HG03108 (cell line): ENCODE measurements around the gene RABL6.
"Not testable (repeated sequence)": the region's sequence is repeated elsewhere in the genome, so short reads cannot be mapped to it uniquely, and the experiment has no call there.

ENCODE experiments used
- ATAC-seq: cut with Tn5 transposase; IDR thresholded peaks from one replicate; pipeline ENCODE4 v1.9.1; 2021; ENCODE audit warnings: moderate library complexity; ENCODE audit not compliant: unreplicated experiment

Gene RABL6, protein sequence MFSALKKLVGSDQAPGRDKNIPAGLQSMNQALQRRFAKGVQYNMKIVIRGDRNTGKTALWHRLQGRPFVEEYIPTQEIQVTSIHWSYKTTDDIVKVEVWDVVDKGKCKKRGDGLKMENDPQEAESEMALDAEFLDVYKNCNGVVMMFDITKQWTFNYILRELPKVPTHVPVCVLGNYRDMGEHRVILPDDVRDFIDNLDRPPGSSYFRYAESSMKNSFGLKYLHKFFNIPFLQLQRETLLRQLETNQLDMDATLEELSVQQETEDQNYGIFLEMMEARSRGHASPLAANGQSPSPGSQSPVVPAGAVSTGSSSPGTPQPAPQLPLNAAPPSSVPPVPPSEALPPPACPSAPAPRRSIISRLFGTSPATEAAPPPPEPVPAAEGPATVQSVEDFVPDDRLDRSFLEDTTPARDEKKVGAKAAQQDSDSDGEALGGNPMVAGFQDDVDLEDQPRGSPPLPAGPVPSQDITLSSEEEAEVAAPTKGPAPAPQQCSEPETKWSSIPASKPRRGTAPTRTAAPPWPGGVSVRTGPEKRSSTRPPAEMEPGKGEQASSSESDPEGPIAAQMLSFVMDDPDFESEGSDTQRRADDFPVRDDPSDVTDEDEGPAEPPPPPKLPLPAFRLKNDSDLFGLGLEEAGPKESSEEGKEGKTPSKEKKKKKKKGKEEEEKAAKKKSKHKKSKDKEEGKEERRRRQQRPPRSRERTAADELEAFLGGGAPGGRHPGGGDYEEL

DNA sequence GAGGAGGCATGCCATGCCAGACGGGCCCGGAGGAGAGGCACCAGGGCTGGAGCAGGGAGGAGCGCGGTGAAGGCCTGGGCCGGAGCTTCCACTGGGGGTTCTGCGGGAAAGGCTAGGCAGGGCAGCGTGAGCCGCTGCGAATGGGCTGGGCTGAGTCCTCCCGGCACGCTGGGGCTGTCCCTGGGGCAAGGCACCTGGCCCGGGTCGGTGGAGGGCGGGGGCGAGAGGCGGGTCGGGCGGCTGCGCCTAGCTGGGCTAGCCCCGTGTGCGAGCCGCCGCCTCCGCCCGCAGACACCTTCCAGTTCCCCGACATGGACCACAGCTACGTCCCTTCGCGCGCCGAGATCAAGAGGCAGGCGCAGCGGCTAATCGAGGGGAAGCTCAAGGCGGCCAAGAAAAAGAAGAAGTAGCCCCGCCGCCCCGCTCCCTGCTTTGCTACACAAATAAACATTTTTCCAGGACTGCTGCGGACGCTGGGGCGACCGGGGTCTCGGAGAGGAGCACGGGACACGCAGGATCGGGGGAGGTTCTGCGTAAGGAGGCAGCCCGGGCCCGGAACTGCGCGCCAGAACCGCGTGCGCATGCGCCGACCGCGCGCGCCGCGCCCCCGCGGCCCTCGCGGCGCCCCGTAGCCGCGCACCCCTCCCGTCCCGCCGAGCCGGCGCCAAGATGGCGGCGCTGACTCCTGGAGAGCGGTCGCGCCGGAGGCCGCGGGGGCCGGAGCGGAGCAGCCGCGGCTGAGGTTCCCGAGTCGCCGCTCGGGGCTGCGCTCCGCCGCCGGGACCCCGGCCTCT is at the start of gene RABL6:
TSS of gene RABL6 (plus strand) at position 668 of the 794 bp plus-strand sequence. CDS start 249 bp downstream, outside the sequence.
- ATAC-seq = peak; percentile 54

DNA sequence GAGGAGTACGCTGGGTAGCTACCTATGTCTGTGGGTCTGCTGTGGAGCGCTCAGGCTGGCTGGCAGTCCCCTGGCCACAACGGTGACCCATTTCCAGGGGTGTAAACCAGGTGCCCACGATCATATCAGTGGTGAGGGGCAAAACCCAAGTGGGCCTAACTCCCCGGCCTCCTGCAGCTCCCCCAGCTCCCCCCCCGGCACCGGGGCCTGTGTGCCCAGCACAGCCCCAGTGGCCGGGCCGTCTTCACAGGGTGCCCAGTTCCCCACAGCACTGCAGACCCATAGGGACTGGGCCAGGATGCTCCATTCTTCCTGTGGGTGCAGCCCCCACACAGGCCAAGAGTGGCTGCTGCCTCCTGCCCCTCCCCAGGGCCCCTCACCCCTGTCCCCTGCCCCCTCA is 48.7 kb upstream of the RABL6 start:
- no peak for ATAC-seq

DNA sequence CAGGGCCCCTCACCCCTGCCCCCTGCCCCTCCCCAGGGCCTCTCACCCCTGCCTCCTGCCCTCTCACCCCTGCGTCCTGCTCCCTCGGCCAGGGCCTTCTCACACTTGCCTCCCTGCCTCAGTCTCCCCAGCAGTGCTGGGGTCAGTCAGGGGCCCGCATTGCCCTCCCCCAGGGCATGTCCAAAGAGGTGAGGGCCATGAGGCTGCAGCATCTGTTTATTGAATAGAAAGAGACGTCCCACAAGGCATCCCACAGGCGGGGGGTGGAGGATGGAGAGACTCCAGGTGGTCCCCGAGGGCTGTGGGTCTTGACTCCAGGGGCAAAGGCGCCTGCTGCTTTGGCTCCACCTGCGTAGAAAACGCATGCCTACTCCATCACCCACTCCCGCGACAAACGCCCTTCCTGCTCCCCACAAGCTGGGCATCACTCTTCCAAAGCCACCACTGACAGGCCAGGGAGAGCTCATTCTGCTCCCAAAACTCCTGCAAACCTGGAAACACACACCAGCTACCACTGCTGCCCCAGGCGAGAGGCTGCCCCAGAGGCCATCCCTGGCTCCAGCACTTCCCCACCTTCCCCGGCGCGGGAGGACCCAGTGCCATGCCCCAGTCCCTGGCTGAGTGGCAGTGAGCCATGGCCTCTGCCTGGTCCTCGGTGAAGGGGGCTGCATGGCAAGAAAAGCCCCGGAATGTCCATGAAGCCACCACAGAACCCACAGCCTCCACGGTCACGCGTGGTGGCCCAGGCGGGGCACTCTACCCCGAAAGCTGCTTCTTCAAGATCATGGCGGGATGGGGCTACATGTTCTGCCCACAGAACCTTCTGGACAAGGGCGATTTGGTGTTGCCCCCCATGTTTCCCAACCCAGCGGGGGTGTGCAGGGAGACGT is 48.1 kb upstream of the RABL6 start:
- ATAC-seq = no peak

DNA sequence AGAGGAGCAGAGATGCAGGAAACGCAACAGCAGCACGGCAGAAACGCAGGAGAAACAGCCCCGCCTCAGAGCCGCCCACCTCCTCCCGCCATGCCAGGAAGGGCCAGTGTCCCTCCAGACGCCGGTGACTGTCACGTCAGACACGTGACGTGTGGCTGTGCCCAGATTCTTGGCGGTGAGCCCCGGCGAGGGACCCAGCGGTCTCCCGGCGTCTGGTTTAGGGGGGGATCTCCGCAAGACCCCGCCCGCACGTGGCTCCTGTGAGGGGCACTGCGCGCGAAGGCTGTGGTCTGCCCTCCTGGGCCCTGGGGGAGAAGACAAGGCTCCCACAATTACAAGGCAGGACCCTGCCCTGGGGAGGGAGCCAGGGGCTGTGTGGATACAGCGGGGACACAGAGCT is 47.3 kb upstream of the RABL6 start:
- ATAC-seq = no peak

DNA sequence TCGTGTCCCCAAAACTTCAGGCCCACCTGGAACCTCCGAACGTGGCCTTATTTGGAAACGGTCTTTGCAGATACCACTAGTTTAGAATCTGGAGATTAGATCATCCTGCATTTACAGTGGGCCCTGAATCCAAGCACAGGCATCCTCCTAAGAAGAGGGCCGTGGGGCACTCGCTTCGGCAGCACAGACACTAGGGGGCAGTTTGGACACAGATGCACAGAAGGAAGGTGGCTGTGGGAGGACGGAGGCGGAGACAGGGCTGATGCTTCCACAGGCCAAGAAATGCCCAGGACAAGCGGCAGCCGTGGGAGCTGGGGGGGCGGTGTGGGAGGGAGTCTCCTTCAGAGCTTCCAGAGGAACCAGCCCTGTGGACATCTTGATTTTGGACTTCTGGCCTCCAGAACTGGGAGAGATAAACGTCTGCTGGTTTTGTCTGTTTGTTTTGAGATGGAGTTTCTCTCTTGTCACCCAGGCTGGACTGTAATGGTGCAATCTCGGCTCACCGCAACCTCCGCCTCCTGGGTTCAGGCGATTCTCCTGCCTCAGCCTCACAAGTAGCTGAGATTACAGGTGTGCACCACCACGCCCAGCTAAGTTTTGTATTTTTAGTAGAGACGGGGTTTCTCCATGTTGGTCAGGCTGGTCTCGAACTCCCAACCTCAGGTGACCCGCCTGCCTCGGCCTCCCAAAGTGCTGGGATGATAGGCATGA is 46.8 kb upstream of the RABL6 start:
- not testable (repeated sequence) for ATAC-seq

DNA sequence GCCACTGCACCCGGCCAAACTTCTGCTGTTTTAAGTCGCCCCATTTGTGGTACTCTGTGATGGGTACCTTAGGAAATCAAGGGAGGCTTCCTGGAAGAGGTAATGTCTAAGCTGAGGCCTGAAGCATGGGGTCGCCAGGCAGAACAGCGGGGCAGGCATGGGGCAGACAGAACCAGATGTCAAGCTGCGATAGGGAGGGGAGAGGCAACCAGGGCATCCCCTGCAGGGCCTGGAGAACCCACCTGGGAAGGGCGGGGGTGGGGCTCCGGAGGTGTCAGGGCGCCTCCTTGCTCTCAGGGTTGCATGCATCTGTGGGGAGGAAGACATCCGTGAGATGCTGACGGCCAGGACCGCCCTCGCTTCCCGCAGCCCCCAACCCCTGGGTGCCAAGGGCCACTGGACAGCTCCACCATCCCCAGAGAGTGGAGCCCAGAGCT is 46.2 kb upstream of the RABL6 start:
- no peak for ATAC-seq

DNA sequence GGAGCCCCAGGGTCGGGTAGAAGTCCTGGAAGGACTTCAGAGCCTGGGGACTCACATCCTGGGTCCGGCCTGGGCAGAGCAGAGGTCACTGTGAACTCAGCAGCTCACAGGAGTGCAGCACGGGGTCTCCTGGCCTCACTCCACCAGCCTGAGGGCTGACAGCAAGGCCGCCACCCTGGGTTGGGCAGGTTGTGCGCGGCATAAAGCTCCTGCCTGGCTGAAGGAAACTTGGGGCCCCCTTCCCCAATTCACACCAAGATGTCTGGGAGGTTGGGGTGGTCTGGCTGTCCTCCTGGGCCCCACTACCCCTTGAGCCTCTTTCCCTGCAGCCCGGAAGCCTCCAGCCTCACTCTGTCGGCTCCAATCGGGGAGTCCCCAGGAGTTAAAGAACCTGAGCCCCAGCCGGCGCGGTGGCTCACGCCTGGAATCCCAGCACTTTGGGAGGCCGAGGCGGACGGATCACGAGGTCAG is 45.5 kb upstream of the RABL6 start:
- no peak for ATAC-seq

DNA sequence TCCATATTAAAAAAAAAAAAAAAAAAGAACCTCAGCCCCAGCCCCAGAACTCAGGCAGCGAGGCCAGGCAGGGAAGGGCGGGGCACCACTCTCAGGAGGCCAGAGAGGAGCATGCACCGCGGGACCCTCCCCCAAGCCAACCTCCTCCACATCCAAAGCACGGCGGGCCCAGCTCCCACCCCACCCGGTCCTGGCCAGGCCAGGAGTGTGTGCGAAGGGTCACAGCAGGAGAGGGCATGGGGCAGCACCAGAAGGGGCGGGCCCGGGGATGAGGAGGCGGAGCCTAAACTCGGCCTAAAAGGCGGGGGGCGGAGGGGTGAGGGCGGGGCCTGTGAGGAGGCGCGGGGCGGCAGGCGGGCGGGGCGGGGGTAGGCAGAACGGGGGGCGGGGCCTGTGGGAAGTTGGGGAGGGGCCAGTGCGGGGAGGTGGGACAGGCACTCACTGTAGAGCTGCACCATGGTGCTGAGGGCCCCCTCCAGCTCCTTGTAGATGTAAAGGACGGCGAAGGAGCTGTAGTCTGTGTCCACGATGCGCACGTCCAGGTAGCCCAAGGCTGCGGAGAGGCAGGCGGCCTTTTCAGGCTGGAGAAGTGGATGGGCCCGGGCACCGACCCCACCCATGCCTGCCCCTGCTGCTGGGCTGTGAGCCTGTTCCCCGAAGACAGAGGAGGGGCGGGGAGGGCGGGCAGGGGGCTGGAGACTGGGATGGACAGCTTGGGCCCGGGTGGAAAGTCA is 44.7 kb upstream of the RABL6 start:
- no peak for ATAC-seq

DNA sequence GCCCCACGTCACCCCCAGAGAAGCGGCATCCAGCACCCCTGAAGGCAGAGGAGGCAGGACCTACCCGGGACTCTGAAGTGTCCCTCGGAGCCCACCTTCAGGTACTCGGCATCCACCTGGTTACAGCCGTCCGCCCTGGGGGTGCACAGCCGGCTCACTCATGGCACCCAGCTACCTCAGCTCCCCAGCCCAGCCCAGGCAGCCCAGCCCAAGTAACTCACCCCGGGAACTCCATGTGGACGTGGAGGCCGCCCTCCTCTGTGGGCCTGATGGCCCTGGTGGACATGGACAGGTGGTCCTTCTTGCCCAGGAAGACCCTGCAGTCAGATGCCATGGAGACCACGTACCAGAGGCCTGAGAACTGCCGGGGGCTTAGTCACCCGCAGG is 44.1 kb upstream of the RABL6 start:
- no peak for ATAC-seq

DNA sequence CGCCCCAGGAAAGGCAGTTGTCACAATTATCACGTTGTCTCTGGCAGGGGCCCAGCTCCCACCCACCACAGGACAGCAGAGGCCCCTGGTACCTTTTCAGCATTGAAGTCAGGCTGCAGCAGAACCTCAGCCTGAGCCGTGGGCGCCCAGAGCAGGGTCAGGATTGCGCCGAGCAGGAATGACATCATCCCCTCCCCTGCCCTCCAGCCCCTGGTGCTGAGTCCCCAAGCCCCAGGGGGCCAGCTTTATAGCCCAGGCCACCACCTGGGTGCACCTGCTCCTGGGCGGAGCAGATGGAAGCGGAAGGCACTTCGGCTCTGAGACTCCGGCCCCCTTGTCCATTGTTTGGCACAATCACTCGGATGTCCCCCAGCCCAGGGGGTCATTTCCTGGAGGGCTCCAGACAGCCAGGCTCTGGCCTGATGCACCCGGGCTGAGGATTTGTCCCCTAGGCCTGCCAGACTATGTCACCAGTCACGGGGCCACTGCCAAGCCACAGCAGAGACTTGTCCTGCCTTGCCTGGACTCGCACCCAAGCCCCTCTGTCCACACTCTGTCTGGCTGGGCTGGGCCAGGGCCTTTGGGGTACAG is 43.4 kb upstream of the RABL6 start, which contains the start of gene LCN15:
TSS of gene LCN15 (minus strand) at position 218 of the 591 bp plus-strand sequence. CDS start at position 188, 30 bp downstream.
- ATAC-seq = no peak

DNA sequence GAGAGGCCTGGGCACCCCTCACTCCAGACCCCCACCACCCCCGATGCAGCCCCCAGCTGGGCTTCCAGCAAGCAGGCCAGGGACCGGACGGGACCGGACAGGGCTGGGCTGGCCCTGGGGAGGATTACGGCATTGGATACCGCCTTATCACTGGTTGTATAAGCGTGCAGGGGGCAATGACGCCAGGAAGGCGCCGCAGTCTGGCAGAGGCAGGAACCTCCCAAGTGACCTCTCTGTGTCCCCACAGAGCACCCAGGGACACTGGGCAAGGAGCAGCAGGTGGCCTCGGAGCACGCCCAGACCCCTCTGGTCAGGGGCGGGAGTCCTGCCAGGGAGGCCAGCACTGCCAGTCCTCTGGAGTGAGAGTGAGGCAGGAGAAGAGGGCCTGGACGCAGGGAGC is 42.7 kb upstream of the RABL6 start:
- no peak for ATAC-seq

DNA sequence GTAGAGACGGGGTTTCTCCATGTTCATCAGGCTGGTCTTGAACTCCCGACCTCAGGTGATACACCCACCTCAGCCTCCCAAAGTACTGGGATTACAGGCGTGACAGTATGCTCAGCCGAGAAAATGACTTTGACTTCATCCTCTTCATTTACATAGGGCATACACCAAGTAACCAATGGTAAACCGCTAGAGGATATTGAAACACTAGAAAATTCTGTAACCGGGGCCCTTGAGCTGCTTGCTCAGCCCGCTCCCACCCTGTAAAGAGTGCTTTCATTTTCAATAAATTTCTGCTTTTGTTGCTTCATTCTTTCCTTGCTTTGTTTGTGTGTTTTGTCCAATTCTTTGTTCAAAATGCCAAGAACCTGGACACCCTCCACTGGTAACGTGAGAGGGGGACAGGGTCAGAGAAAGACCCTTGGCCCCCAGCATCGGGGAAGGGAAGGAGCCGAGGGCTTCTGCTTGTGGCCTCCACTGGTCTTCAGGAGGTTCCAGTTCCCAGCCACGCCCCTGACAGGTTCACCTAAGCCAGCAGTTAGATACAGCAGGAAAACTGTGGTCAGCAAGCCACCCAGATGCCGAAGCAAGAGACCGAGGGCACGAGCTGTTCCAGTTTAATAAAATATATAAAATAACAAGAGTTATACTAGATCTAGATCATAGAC is 41.9 kb upstream of the RABL6 start:
- ATAC-seq = peak; percentile 50

DNA sequence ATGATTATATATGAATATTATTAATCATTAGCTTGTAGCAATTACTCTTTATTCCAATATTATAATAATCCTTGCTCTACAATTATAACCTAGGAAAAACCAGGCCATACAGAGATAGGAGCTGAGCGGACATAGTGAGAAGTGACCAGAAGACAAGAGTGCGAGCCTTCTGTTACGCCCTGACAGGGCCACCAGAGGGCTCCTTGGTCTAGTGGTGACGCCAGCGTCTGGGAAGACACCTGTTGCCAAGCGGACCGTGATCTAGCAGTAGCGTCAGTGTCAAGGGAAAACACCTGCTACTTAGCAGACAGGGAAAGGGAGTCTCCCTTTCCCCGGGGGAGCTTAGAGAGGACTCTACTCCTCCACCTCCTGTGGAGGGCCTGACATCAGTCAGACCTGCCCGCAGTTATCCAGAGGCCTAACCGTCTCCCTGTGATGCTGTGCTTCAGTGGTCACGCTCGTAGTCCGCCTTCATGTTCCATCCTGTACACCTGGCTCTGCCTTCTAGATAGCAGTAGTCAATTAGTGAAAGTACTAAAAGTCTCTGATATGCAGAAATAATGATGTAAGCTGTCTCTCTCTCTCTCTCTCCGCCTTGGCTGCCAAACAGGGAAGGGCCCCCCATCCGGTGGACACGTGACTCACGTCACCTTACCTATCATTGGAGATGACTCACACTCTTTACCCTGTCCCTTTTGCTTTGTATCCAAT is 41.2 kb upstream of the RABL6 start:
- not testable (repeated sequence) for ATAC-seq

DNA sequence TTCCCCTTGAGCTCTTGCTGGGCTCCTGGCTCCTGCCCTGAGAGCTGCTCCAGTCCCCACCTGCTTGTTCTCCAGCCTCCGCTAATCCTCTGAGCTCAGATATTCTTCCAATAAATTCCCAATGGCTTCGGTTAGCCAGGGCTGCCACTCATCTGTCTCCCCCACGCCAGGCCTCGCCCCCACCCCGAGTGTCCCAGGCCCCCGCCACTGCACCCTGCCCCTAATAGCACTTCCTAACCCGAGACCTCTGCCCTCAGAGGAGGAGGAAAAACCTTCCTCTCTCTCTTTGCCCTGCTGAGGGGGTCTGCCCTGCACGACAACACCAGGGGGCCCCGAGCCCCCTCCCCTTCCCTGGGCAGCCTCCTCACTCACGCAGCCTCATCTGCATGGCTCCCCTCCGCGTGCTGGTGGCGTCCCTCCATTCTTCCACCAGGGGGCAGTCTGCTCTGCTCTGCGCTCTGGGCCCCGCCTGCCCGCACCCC is 38.0 kb upstream of the RABL6 start:
- no peak for ATAC-seq

DNA sequence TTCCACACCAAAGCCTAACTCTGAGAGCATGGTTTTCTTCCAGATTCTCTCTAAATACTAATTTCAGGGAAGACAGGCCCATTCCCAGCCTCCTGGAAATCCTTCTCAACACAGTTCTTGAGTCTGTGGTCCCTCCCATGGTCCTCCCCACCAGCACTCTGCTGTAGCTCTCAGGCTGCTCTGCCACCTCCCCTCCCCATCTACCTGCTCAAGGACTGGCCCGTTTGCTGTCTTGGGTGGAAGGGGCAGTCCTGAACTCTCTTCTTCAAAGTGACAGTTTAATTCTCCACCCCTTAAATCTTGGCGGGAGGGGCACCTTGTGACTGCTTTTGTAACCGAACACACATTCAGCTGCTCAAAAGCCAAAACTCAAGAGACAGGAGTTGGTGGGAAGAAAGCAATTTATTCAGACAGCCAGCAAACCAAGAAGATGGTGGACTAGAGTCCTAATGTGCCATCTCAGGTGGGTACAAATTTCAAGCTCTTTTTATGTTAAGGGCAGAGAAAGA is 35.8 kb upstream of the RABL6 start:
- ATAC-seq = no peak

DNA sequence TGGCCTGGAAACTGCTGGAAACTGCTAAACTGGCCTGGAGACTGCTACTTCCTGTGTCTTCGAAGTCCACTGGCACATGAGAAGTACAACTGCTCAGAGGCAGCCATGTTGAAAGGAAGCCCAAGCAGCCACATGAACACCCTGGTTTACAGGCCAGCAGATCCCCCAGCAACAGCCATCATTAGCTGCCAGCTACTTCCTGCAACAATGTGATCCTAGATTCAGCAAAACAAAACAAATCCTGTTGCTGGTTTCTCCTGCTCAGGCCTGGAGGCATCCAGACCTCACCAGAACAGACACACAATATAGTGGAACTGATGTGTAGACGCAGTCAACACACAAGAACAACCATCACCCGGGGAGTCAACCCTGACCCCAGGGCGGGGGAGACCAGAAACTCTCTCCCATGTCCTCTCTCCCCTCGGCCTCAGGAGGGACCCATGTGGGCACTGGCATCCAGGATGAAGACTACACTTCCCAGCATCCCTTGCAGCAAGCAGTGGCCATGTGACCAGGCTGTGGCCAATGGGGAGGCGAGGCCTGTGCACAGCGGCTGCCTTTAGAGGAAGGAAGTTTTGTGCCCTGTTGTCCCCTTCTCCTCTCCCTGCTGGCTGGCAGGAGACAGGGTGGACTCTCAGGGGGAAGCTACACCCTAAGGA is 34.2 kb upstream of the RABL6 start:
- ATAC-seq = no peak
